A549 (cell line): ENCODE measurements around the gene JARID2.

Experiments used
- EHMT2 ChIP-seq: fragments of 200-600 bp; sonication (generic); IDR thresholded peaks from 2 replicates; pipeline ENCODE4 v1.6.1; 2016; ENCODE audit warnings: antibody characterized with exemption, low read depth, mild to moderate bottlenecking, moderate library complexity
- ZSCAN20 ChIP-seq: fragments of 250-450 bp; sonication (Bioruptor Pico); IDR thresholded peaks from 2 replicates; pipeline ENCODE4 v1.8.0; 2022; ENCODE audit warnings: mild to moderate bottlenecking, moderate library complexity
- TF ChIP-seq, protein P1 (sequence below): fragments of >200 bp; sonication (Bioruptor Twin); formaldehyde crosslinking; IDR thresholded peaks from 3 replicates; pipeline ENCODE4 v1.5.1; 2016
- TF ChIP-seq, protein P2 (sequence below): fragments of 450-650 bp; IDR thresholded peaks from 2 replicates; pipeline ENCODE4 v1.6.1; 2014; ENCODE audit warnings: antibody characterized with exemption

DNA sequence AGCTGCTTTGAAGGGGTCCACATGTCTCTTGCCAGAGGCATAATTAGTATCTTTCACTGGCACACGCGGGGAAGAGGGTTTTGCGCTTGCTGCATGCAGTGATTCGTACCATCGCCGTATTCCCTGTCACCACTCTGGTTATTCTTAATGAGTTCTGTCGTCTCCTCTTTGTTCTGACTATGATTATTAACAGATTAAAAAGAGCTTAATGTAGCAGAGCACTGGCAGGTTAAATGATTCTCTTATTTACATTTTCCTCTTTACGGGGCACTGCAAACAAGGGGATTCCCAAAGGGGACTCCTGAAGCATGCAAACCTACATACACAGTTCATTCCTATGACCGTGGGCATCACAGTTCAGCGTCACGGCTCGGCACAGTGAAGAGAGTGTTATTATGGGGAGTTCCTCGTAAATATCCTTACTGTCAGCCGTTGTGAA lies 212.2 kb downstream of the JARID2 start:
- TF ChIP-seq EHMT2: no peak
- TF ChIP-seq, protein P1, sequence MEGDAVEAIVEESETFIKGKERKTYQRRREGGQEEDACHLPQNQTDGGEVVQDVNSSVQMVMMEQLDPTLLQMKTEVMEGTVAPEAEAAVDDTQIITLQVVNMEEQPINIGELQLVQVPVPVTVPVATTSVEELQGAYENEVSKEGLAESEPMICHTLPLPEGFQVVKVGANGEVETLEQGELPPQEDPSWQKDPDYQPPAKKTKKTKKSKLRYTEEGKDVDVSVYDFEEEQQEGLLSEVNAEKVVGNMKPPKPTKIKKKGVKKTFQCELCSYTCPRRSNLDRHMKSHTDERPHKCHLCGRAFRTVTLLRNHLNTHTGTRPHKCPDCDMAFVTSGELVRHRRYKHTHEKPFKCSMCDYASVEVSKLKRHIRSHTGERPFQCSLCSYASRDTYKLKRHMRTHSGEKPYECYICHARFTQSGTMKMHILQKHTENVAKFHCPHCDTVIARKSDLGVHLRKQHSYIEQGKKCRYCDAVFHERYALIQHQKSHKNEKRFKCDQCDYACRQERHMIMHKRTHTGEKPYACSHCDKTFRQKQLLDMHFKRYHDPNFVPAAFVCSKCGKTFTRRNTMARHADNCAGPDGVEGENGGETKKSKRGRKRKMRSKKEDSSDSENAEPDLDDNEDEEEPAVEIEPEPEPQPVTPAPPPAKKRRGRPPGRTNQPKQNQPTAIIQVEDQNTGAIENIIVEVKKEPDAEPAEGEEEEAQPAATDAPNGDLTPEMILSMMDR: no peak
- TF ChIP-seq ZSCAN20 (CRISPR knock-in tag): no peak
- TF ChIP-seq, protein P2, sequence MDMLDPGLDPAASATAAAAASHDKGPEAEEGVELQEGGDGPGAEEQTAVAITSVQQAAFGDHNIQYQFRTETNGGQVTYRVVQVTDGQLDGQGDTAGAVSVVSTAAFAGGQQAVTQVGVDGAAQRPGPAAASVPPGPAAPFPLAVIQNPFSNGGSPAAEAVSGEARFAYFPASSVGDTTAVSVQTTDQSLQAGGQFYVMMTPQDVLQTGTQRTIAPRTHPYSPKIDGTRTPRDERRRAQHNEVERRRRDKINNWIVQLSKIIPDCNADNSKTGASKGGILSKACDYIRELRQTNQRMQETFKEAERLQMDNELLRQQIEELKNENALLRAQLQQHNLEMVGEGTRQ: no peak
